HG03025 (cell line): ENCODE measurements around the gene CEND1.

Experiments used
- ATAC-seq: cut with Tn5 transposase; IDR thresholded peaks from one replicate; pipeline ENCODE4 v1.9.1; 2021; ENCODE audit warnings: mild to moderate bottlenecking, moderate library complexity; ENCODE audit not compliant: unreplicated experiment, low FRiP score

Gene CEND1

GRCh38 chr11:796565-797295 lies 6.8 kb upstream of the CEND1 start:
- no peak for ATAC-seq

- ATAC-seq: no peak
Observed at GRCh38 chr11:795634-796564, 6.0 kb upstream of the CEND1 start.

GRCh38 chr11:794766-795633 lies 5.1 kb upstream of the CEND1 start:
- ATAC-seq: no peak

- ATAC-seq: no peak
Observed at GRCh38 chr11:794013-794765, 4.3 kb upstream of the CEND1 start.

- no peak for ATAC-seq
Observed at GRCh38 chr11:793556-793955, 3.7 kb upstream of the CEND1 start.

GRCh38 chr11:792873-793272 lies 3.0 kb upstream of the CEND1 start:
- ATAC-seq: no peak

- ATAC-seq: no peak
Observed at GRCh38 chr11:792535-792821, 2.6 kb upstream of the CEND1 start.

- no peak for ATAC-seq
Observed at GRCh38 chr11:791658-792534, 2.0 kb upstream of the CEND1 start.

- no peak for ATAC-seq
Observed at GRCh38 chr11:790721-791564, 1.1 kb upstream of the CEND1 start.

GRCh38 chr11:788953-789940 lies 643 bp downstream of the CEND1 start:
- ATAC-seq: no peak

- no peak for ATAC-seq
Observed at GRCh38 chr11:788009-788640, 1.8 kb downstream of the CEND1 start.

GRCh38 chr11:787084-787675 lies 2.7 kb downstream of the CEND1 start:
- ATAC-seq: no peak

- ATAC-seq: no peak
Observed at GRCh38 chr11:786235-787083, 3.4 kb downstream of the CEND1 start.

GRCh38 chr11:783581-784015 lies 6.3 kb downstream of the CEND1 start:
- ATAC-seq: no peak
